Germinal center (tissue), 1 donor: ENCODE results near the gene AZGP1.
"Not testable (repeated sequence)": the region's sequence is repeated elsewhere in the genome, so short reads cannot be mapped to it uniquely, and the experiment has no call there.

Experiments used
- DNase-seq: peaks from one replicate; pipeline ENCODE4 v3.0.0; 2012; ENCODE audit warnings: mixed read lengths, low spot score

The AZGP1 gene

GRCh38 chr7:99975782-99976521, at the start of gene AZGP1:
Gene AZGP1 (minus strand): TSS chr7:99976031. CDS start chr7:99976020, 11 bp downstream.
- no peak for DNase-seq

GRCh38 chr7:100024020-100024619, 48.3 kb upstream of the AZGP1 start:
- DNase-seq = no peak

GRCh38 chr7:100023526-100023925, 47.7 kb upstream of the AZGP1 start:
- no peak for DNase-seq

GRCh38 chr7:100022621-100023020, 46.8 kb upstream of the AZGP1 start:
- no peak for DNase-seq

- no peak for DNase-seq
Measured at GRCh38 chr7:100021297-100021696, 45.5 kb upstream of the AZGP1 start.

- DNase-seq = no peak
Measured at GRCh38 chr7:100019908-100020307, 44.1 kb upstream of the AZGP1 start.

- DNase-seq = no peak
Measured at GRCh38 chr7:100017875-100018274, 42.0 kb upstream of the AZGP1 start.

- no peak for DNase-seq
Measured at GRCh38 chr7:100017300-100017699, 41.5 kb upstream of the AZGP1 start.

- no peak for DNase-seq
Measured at GRCh38 chr7:100016215-100016901, 40.5 kb upstream of the AZGP1 start.

GRCh38 chr7:100015232-100016214, 39.7 kb upstream of the AZGP1 start, which contains the start of gene ZKSCAN1:
Gene ZKSCAN1 (plus strand): TSS chr7:100015596. CDS start chr7:100023507, 7,911 bp downstream.
- peak; percentile 94 for DNase-seq

GRCh38 chr7:100013328-100013676, 37.5 kb upstream of the AZGP1 start:
- no peak for DNase-seq

- DNase-seq = not testable (repeated sequence)
Measured at GRCh38 chr7:100012385-100013327, 36.8 kb upstream of the AZGP1 start.

- no peak for DNase-seq
Measured at GRCh38 chr7:100011516-100011915, 35.7 kb upstream of the AZGP1 start.

GRCh38 chr7:100010901-100011300, 35.1 kb upstream of the AZGP1 start:
- DNase-seq = no peak

GRCh38 chr7:100009952-100010351, 34.1 kb upstream of the AZGP1 start:
- DNase-seq = not testable (repeated sequence)

GRCh38 chr7:100008525-100008924, 32.7 kb upstream of the AZGP1 start:
- DNase-seq = no peak

- DNase-seq = no peak
Measured at GRCh38 chr7:100007887-100008286, 32.1 kb upstream of the AZGP1 start.

GRCh38 chr7:100003711-100004661, 28.2 kb upstream of the AZGP1 start:
- DNase-seq = no peak

GRCh38 chr7:100000239-100000638, 24.4 kb upstream of the AZGP1 start:
- DNase-seq = no peak
